GM21717 (cell line): Measurements from ENCODE around the gene USP20.

Experiments used
- ATAC-seq: cut with Tn5 transposase; IDR thresholded peaks from one replicate; pipeline ENCODE4 v1.9.1; 2021; ENCODE audit warnings: mild to moderate bottlenecking, moderate library complexity; ENCODE audit not compliant: unreplicated experiment

Gene USP20

DNA sequence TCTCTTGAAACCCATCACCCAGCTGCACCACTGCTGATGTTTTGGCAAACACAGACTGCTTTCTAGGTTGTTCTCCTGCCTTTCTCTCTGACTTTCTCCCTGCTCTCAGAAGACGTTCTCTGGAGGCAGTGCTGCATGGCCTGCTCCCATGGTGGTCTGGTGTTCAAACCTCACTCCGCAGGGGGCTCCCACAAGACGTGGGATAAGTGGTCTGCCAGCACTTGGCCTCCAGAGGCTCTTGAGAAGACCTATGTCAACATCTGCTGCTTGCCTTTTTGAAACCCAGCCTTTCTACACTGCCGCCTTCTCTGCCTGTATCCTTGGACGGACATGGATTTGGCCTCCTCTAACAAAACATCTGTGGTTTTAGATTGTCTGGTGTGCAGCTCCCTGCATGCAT is 16.6 kb downstream of the USP20 start:
- no peak for ATAC-seq

DNA sequence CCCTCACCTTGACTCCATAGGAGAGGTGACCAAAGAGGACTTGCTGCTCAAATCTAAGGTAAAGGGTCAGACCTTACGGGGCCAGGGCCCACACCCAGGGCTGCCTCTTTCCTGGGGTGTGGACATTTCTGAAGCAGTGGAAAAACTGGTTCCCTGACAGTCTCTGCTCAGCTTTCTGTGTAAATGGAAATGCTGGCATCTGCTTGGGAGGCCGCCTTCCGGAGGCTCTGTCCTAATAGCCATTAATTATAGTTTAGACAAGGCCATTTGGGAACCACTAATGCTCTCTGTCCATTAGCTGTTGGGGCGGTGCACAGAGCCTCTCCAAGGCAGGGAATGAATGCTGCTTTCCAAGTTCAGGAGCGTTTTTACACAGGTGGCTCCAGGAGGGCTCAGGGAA is 17.3 kb downstream of the USP20 start:
- ATAC-seq = no peak

DNA sequence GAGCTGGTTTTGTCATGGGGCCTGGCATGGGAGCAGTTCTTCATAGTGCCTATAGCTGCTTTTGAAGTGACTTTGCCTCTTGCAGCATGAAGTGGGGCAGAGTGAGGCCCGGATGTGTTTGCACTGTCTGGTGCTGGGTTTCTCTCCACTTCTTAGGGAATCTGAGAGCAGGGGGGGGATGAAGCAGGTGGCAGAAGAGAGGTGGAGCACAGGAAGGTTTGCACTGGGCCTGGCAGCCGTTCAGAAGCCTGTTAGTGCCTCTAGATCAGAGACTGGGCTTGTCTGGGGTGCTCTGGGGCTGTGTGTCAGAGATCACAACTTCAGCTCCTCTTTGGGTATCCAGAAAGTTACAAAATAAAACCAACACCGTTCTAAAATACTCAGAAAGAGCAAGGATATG is 18.4 kb downstream of the USP20 start:
- ATAC-seq = no peak

DNA sequence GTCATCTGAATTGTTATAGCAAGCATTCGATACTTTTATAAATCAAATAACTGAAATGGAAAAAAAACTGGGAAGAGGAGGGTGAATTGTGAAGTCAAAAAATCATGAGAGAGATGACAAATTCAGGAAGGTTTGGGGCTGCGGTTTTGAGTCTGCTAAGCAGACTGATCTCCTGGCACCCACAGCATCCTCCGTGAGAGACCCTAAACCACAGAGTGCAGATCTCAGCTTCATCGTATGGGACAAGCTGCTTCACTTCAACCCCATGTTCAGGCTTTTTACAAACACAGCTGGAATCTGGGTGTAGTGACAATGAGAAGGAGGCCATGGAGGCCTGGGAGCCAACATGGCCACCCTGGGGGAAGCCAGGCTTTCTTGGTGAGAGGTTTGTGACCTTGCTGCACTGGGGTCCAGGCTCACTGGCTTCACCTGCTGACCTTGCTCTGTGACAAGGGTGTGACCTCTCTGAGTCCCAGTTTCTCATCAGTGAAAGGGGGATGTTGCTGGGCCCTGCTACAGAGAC is 19.4 kb downstream of the USP20 start:
- no peak for ATAC-seq

DNA sequence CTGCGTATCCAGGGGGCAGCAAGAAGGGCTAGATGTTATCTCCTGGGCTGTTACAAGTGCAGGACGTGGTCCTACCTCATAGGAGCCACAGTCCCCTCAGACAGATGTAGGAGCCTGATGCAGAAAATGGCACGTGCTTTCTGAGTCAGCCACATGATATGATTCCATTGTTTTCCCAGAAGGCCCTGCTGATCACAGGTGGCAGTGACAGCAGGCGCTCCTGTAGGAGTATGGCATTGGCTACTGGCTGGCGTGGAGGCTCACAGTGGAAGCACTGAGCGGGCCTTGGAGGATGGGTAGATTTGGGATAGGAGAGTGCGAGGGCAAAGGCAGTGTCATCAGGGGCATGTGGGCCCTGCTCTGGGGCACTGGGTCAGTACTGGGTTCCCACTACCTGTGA is 21.9 kb downstream of the USP20 start:
- no peak for ATAC-seq

DNA sequence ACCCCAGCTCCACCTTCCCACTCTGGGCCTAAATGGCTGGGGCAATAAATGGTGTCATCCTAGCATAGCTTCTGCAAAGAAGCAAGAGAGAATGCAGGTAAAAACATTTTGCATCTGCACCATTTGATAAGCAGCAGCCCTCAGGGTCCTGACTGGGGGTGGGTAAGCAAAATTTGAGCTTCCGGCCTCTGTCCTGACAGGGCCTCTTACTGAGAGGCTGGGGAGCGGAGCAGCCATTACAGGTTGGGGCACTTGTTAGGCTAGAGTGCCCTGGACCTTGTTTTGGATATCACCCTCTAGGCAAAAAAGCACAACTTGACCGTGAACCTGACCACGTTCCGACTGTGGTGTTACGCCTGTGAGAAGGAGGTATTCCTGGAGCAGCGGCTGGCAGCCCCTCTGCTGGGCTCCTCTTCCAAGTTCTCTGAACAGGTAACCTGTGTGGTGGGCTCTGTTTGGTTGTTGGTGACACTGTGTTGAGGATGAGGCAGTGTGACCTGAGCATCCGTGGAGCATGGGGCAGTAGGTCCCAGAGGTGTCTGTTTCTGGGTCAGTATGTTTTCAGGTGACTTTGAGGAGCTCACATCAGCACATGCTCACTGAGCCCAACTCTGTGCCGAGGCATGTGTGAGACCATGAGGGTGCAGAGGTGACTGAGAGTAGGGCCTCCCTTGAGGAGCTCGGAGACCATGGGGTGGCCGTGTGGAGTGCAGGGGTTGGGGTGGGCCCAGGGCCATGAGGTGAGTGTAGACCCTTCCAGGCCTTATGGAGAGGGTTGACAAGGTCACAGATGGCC is 23.1 kb downstream of the USP20 start:
- no peak for ATAC-seq

DNA sequence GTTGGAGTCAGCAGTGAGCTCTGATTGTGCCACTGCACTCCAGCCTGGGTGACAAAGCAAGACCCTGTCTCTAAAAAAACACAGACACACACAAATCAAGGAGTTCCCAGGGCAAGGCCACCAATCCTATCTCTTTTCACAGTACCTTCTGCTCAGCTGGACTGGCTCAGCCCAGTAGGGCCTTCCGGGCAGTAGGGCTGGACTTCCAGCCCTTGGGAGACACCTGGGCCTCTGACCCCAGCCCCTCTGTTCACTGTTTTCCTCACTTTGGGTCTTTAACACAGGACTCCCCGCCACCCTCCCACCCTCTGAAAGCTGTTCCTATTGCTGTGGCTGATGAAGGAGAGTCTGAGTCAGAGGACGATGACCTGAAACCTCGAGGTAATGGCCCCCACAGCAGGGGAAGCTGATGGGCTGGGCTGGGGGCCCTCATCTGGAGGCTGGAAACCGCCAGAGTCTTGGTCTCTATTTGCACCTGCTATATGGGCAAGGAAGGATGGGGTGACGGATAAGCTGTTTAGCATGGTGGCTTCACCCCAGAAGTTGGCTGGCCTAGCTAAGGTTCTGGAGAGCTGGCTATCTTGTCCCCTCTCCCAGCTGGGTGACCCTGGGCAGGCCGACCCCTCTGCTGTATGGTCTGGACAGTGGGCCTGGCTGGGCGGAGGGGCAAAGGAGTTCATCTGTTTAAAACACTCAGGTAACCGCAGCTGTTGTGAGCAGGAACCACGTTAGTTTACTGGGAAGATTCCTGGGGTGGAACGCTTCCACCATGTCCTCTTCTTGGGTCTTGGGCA is 25.6 kb downstream of the USP20 start:
- ATAC-seq = no peak

DNA sequence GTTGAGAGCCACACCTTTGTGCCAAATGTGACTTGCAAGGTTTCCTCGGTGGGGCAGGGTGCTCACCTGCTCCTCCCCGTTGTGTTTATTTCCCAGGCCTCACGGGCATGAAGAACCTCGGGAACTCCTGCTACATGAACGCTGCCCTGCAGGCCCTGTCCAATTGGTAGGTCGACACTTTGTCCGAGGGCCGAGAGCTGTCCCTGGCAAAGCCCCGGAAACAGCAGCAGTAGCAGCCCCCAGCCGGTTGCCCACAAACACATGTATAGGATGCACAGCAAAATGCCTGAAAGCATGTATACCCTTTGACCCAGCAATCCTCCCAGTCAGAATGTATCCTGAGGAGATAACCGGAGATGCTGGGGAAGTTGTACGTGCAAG is 26.2 kb downstream of the USP20 start:
- ATAC-seq = no peak

DNA sequence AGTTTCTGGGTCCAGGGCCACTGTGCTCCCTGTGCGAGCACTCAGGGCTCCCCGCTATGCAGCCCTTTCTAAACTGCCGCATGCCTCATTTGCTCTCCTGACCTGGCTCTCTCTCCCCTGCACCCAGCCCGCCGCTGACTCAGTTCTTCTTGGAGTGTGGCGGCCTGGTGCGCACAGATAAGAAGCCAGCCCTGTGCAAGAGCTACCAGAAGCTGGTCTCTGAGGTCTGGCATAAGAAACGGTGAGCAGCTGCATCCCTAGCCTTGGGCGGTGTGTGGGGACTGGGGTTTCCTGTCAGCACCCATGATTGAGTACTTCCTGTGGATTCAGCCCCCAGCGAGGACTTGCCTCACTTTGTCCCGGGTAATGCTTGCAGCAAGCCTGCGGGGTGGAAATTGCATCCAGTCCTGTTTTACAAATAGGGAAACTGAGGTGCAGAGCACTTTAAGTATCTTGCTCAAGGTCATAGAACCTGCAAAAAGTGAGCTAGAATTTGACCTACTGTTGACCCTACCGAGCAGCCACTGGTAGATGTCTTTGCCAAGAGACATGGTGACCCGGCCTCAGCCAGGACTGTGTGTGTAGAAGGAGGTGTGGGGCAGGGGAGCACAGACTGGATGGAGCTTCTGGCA is 27.9 kb downstream of the USP20 start:
- no peak for ATAC-seq

DNA sequence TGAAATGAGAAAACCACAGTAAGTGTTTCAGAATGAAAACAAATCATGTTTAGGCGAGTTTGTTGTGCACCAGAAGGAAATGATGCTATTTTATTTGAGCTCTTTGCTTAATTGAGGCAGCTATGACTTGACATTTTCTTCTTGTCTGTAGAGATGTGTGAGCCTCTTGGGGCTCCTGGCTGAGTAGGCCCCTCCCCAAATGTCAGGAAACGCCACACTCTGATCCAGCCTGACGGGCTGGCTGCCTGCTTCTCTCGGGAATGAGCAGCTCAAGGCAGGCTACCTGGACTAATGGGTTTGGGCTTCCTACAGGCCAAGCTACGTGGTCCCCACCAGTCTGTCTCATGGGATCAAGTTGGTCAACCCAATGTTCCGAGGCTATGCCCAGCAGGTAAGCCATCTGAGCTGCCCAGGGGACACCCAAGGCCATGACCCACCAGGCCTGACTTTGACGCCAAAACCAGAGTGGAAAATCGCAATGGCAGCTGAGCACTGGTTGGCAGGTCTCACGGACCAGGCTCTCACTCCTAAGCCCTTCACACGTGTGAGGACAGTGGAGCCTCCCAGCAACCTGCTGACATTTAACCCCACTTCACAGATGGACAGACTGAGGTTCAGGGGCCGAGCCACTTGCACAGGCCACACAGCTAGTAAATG is 29.9 kb downstream of the USP20 start:
- no peak for ATAC-seq

DNA sequence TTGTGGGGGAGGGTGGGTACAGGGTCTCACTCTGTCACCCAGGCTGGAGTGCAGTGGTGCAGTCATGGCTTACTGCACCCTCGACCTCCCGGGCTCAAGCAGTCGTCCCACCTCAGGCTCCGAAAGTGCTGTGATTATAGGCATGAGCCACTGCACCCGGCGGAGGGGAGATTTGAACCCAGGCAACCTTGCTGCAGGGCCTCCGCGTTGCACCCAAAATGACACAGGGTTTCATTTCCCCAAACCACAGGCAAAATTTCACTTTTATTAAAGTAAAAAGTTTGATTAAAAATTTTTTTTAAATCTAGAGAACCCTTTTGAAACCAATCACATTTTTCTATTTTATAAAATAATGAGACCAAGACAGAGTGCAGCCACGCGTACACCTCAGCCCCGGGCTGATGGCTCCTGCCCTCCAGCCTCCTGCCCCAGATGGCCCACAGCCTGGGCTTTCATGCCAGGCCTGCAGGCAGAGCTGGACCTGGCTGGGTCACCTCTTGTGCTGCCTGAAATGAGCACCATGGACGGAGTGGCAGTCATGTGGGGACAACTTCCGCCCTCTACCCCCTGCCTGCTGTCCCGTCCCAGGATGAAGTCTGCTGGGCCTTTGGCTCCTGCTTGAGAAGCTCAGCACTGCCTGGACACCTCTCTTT is 30.5 kb downstream of the USP20 start:
- no peak for ATAC-seq

DNA sequence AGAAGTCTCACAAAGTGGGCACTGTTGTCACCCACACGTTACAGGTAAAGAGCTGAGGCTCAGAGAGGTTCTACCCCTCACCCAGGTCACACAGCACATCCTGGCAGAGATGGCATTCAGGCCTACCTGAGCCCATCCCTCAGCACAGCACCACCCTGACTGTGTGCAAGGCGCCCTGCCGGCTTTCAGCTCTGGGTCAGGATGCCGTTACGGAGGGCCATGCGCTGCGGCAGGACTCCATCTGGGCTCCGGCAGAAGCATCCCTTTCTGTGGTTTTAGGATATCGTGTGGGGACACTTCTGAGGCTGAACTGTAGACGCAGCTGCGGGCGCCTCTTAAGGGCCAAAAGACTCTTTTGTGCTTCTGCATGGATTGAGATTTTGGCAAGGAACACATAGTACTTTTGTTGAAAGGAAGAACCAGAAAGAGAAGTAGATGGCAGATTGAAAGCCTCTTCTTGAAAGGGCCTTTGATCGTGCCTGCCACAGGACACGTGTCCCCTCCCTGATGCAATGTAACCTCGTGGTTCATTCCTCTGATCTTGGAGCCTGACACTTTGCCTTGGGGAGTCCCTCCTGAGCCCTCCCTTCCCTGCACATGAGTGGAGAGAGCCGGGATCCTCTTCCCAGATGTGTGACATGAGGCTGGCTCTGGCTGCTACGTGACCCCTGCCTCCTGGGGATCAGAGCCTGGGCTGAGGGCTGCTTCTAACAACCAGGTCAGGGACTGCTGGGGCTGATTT is 31.3 kb downstream of the USP20 start:
- ATAC-seq = no peak

DNA sequence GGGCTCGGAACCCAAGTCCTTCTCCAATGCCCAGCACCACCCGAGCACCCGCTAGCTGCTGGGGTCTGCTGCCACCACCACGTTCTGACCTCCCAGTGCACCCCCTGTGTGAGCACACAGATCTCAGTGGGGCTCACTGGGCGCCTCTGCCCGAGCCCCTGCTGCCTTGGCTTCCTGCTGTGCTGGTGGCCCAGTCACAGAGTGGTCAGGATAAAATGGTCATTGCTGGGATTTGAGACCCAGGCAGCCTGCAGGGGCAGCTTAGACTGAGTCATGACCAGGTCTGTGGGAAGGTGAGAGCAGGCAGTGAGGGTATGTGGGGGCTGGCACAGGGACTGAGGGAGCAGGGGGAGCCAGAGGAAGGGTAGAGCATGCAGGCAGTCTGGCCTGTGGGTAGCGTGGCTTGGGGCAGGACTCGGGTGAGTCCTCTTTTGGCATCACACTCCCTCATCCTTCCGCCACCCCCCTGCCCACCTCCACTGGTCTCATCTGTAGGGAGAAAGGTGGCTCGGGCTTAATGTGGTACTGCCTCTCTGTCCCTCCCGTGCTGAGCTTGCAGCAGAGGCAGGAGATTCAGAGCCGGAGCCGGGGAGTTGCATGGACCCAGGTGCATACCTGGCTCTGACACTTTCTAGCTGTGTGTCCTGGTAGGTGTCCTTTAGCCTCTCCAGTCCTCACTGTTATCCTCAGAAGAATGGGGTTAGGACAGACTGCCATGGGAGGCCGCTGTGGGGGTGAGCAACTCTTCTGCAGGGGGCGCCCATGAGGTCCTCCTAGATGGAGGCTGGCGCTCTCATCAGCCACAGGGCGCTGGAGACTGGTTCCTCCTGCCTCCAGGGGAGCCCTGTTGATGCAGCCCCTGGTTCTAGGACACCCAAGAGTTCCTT is 32.1 kb downstream of the USP20 start:
- ATAC-seq = no peak

DNA sequence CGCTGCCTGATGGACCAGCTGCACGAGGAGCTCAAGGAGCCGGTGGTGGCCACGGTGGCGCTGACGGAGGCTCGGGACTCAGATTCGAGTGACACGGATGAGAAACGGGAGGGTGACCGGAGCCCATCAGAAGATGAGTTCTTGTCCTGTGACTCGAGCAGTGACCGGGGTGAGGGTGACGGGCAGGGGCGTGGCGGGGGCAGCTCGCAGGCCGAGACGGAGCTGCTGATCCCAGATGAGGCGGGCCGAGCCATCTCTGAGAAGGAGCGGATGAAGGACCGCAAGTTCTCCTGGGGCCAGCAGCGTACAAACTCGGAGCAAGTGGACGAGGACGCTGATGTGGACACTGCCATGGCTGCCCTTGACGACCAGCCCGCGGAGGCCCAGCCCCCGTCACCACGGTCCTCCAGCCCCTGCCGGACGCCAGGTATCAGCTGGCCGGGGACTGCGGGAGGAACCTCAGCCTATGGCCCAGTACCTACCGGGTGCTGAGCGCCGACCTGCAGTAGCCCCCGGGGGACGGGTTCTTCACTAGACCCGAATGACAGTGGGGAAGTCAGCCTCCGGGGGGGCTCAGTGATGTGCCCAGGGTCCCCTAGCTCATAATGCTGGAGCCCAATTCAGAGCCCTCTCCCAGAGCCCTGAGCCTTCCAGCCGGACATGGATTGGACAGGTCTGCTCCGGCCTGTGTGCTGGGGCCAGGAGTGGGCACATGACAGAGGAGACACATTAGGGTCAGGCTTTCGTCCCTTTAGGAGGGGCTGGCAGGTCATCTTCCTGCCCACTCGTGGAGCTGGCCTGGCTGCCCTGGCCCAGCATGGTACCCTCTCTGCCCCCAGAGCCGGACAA is 33.0 kb downstream of the USP20 start:
- no peak for ATAC-seq

DNA sequence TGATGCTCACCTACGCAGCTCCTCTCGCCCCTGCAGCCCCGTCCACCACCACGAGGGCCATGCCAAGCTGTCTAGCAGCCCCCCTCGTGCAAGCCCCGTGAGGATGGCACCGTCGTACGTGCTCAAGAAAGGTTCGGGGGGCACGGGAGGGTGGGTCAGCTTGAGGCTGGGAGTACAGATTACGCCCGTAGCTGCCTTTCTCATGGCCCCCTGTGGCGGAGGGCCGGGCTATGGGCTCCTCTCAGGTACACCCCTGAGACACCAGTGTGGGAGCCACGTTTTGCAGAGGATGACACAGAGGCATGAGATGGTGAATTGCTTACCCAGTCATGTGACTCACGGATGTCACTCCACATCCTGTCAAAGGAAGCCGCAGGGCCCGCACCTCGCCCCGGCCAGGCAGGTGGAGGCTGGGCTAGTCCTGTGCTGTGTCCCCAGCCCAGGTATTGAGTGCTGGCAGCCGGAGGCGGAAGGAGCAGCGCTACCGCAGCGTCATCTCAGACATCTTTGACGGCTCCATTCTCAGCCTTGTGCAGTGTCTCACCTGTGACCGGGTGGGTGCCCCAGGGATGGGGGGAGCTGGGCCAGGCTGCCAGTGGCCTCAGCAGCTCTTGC is 33.7 kb downstream of the USP20 start:
- no peak for ATAC-seq

DNA sequence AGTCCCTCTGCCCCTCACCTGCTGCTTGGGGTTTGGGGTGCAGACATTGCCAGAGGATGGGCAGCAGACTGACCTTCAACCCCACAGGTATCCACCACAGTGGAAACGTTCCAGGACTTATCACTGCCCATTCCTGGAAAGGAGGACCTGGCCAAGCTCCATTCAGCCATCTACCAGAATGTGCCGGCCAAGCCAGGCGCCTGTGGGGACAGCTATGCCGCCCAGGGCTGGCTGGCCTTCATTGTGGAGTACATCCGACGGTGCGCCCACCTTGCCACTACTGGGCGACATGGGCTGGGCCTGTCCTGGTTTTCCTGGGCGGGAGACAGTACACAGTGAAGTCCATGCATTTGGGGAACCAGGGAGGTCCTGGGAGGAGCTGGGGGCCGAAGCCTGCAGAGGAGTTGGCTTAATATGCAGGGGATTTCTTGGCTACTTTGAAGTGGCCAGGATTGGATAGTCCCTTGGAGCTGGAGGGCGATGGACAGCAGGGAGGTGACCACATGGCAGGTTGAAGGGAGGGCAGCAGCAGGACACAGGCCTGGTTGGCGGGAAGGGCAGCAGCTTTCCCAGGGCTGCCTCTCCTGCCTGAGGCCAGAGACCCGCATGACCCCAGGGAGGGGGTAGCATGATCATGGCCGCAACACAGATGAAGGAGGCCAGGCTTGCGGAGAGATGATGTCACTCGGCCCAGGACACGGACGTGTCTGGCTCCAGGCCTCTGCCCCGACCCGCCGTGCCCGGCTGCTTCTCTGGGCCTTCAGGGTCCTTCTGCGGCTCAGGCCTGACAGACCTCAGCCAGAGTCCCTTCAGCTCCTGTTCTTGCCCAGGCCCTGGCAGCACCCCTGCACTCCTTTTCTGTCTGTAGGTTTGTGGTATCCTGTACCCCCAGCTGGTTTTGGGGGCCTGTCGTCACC is 34.6 kb downstream of the USP20 start:
- ATAC-seq = no peak

DNA sequence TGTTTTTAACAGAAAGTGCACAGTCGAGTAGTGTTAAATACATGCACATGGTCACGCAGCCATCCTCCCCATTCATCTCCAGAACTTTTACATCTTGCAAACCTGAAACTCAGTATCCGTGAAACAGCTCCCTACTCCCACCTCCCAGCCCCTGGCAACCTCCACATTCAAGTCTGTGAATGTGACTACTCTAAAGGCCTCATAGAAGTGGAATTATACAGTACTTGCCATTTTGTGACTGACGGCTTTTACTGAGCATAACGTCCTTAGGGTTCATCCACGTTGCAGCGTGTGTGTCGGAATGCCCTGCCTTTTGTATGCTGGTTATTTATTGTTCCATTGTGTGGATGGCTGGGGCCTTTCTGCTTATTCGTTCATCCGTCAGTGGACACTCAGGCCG is 35.8 kb downstream of the USP20 start:
- no peak for ATAC-seq
